Neural cell (in vitro differentiated cells): Measurements from ENCODE around the gene PDE4D. TPM values are rescaled to one million over a fixed set of nuclear protein-coding genes. Genes with fewer than 3 reads are reported as not detected.
"Not testable (repeated sequence)": the region's sequence is repeated elsewhere in the genome, so short reads cannot be mapped to it uniquely, and the experiment has no call there.

Source experiments
- H2AFZ ChIP-seq: fragments of 200-600, 300-800 bp; sonication (generic), shearing (Covaris generic); 2 replicates; pipeline ENCODE4 v1.6.0; 2014; ENCODE audit warnings: low read depth, mild to moderate bottlenecking, antibody characterized with exemption, low read length, moderate library complexity
- H3F3A ChIP-seq: fragments of 200-600 bp; shearing (Covaris generic); 2 replicates; pipeline ENCODE4 v1.6.1; 2016; ENCODE audit warnings: mild to moderate bottlenecking, moderate library complexity, mixed read lengths, antibody characterized with exemption, low read length; ENCODE audit not compliant: insufficient read depth, poor library complexity, severe bottlenecking
- H3K27ac ChIP-seq: fragments of 200-600, 300-800 bp; sonication (generic), shearing (Covaris generic); 2 replicates; pipeline ENCODE4 v1.5.1; 2014; ENCODE audit warnings: mild to moderate bottlenecking, low read length, moderate library complexity
- H3K27me3 ChIP-seq: fragments of 300-800, 200-600 bp; sonication (generic), shearing (Covaris generic); 2 replicates; pipeline ENCODE4 v1.6.0; 2014; ENCODE audit warnings: mild to moderate bottlenecking, low read depth, low read length, moderate library complexity; ENCODE audit not compliant: insufficient read depth
- H3K36me3 ChIP-seq: fragments of 300-800, 200-600 bp; sonication (generic), shearing (Covaris generic); 2 replicates; pipeline ENCODE4 v1.5.1; 2014; ENCODE audit warnings: mild to moderate bottlenecking, antibody characterized with exemption, low read length, moderate library complexity; ENCODE audit not compliant: insufficient read depth
- H3K4me2 ChIP-seq: fragments of 300-800, 200-600 bp; sonication (generic), shearing (Covaris generic); 2 replicates; pipeline ENCODE4 v1.6.0; 2014; ENCODE audit warnings: mild to moderate bottlenecking, low read length
- H3K4me3 ChIP-seq: fragments of 300-800, 200-600 bp; sonication (generic), shearing (Covaris generic); 2 replicates; pipeline ENCODE4 v1.5.1; 2014; ENCODE audit warnings: mild to moderate bottlenecking, low read length, moderate library complexity
- H3K79me2 ChIP-seq: fragments of 200-600 bp; shearing (Covaris generic); replicated peaks from 2 replicates; pipeline ENCODE4 v1.6.0; 2014; ENCODE audit warnings: mild to moderate bottlenecking, low read length, moderate library complexity; ENCODE audit not compliant: insufficient read depth
- H3K9ac ChIP-seq: fragments of 300-800, 200-600 bp; sonication (generic), shearing (Covaris generic); 2 replicates; pipeline ENCODE4 v1.6.1; 2016; ENCODE audit warnings: mild to moderate bottlenecking, low read length, mixed read lengths
- H3K9me2 ChIP-seq: fragments of 200-600 bp; shearing (Covaris generic); 2 replicates; pipeline ENCODE4 v1.6.1; 2016; ENCODE audit warnings: mild to moderate bottlenecking, low read length, mixed read lengths; ENCODE audit not compliant: insufficient read depth
- H3K9me3 ChIP-seq: fragments of 200-600, 300-800 bp; sonication (generic), shearing (Covaris generic); 2 replicates; pipeline ENCODE4 v1.6.1; 2016; ENCODE audit warnings: mild to moderate bottlenecking, mixed run types, low read length, moderate library complexity, mixed read lengths
- H4K20me1 ChIP-seq: fragments of 200-600 bp; shearing (Covaris generic); 2 replicates; pipeline ENCODE4 v1.6.1; 2016; ENCODE audit warnings: mild to moderate bottlenecking, mixed run types; ENCODE audit not compliant: insufficient read depth
- CTCF ChIP-seq: fragments of 450-650 bp; IDR thresholded peaks from 2 replicates; pipeline ENCODE4 v1.5.1; 2014; ENCODE audit warnings: antibody characterized with exemption, mild to moderate bottlenecking, moderate library complexity; ENCODE audit not compliant: poor library complexity, severe bottlenecking
- EP300 ChIP-seq: fragments of 450-650 bp; conservative IDR thresholded peaks from 2 replicates; pipeline ENCODE4 v1.6.1; 2014; ENCODE audit warnings: antibody characterized with exemption, mild to moderate bottlenecking, moderate library complexity; ENCODE audit not compliant: poor library complexity, severe bottlenecking
- EZH2 ChIP-seq: fragments of 200-600, 300-800 bp; shearing (Covaris generic), sonication (generic); IDR thresholded peaks from 2 replicates; pipeline ENCODE4 v1.6.1; 2014; ENCODE audit warnings: antibody characterized with exemption, low read length, borderline replicate concordance, mild to moderate bottlenecking; ENCODE audit not compliant: insufficient read depth, poor library complexity, severe bottlenecking
- MXI1 ChIP-seq: fragments of 450-650 bp; conservative IDR thresholded peaks from 2 replicates; pipeline ENCODE4 v1.6.1; 2014; ENCODE audit warnings: antibody characterized with exemption, mild to moderate bottlenecking; ENCODE audit not compliant: poor library complexity, severe bottlenecking
- POLR2AphosphoS5 ChIP-seq: IDR thresholded peaks from 2 replicates; pipeline ENCODE4 v1.6.1; 2012
- RAD21 ChIP-seq: fragments of 450-650 bp; conservative IDR thresholded peaks from 2 replicates; pipeline ENCODE4 v1.6.1; 2014; ENCODE audit warnings: antibody characterized with exemption, mild to moderate bottlenecking, moderate library complexity
- SMC3 ChIP-seq: fragments of 450-650 bp; conservative IDR thresholded peaks from 2 replicates; pipeline ENCODE4 v1.6.1; 2014; ENCODE audit warnings: antibody characterized with exemption, mild to moderate bottlenecking, moderate library complexity; ENCODE audit not compliant: poor library complexity
- TAF1 ChIP-seq: IDR thresholded peaks from 2 replicates; pipeline ENCODE4 v1.6.1; 2012; ENCODE audit warnings: low read depth
- polyA plus RNA-seq: library from polyadenylated mRNA; depleted of rRNA; stranded (reverse); fragments of >200 nt; gene quantifications from 2 replicates; pipeline ENCODE4 v1.2.3, GENCODE V29; 2014
- TF ChIP-seq, protein P1 (sequence below): IDR thresholded peaks from 2 replicates; pipeline ENCODE4 v1.6.1; 2012; ENCODE audit warnings: borderline replicate concordance

The PDE4D gene
- polyA plus RNA-seq, 1 donor from 2014 or later, result 42.8 TPM

- Histone ChIP-seq H3K36me3 (no peaks in the 10 kb centered on the region), H3K27ac (no peak overlapping the region), H3K9ac (no peak overlapping the region), H3K9me2 (no peaks in the 10 kb centered on the region), H3K4me3 (no peak overlapping the region), H3K9me3 (no peaks in the 10 kb centered on the region), H4K20me1 (no peaks in the 10 kb centered on the region), H3K4me2 (peak overlapping the region; percentile 3), H2AFZ (no peak overlapping the region), H3K27me3 (no peaks in the 10 kb centered on the region), H3K79me2 (no peaks in the 10 kb centered on the region), H3F3A (no peaks in the 10 kb centered on the region)
- TF ChIP-seq POLR2AphosphoS5 (no peak), RAD21 (no peak), SMC3 (no peak), TAF1 (no peak), MXI1 (no peak), EP300 (no peak), EZH2 (no peak)
- TF ChIP-seq, protein P1, sequence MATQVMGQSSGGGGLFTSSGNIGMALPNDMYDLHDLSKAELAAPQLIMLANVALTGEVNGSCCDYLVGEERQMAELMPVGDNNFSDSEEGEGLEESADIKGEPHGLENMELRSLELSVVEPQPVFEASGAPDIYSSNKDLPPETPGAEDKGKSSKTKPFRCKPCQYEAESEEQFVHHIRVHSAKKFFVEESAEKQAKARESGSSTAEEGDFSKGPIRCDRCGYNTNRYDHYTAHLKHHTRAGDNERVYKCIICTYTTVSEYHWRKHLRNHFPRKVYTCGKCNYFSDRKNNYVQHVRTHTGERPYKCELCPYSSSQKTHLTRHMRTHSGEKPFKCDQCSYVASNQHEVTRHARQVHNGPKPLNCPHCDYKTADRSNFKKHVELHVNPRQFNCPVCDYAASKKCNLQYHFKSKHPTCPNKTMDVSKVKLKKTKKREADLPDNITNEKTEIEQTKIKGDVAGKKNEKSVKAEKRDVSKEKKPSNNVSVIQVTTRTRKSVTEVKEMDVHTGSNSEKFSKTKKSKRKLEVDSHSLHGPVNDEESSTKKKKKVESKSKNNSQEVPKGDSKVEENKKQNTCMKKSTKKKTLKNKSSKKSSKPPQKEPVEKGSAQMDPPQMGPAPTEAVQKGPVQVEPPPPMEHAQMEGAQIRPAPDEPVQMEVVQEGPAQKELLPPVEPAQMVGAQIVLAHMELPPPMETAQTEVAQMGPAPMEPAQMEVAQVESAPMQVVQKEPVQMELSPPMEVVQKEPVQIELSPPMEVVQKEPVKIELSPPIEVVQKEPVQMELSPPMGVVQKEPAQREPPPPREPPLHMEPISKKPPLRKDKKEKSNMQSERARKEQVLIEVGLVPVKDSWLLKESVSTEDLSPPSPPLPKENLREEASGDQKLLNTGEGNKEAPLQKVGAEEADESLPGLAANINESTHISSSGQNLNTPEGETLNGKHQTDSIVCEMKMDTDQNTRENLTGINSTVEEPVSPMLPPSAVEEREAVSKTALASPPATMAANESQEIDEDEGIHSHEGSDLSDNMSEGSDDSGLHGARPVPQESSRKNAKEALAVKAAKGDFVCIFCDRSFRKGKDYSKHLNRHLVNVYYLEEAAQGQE, result no peak
These were observed 296.8 kb downstream of the PDE4D start for GRCh38 chr5:59596586-59597350.

GRCh38 chr5:59594118-59594517 is 299.4 kb downstream of the PDE4D start:
- not testable (repeated sequence) for H3K4me3 ChIP-seq, H2AFZ ChIP-seq, H3K36me3 ChIP-seq, H4K20me1 ChIP-seq, H3K79me2 ChIP-seq, H3K9me3 ChIP-seq, H3K9me2 ChIP-seq, H3K9ac ChIP-seq, H3F3A ChIP-seq, H3K4me2 ChIP-seq, H3K27me3 ChIP-seq, H3K27ac ChIP-seq

DNA sequence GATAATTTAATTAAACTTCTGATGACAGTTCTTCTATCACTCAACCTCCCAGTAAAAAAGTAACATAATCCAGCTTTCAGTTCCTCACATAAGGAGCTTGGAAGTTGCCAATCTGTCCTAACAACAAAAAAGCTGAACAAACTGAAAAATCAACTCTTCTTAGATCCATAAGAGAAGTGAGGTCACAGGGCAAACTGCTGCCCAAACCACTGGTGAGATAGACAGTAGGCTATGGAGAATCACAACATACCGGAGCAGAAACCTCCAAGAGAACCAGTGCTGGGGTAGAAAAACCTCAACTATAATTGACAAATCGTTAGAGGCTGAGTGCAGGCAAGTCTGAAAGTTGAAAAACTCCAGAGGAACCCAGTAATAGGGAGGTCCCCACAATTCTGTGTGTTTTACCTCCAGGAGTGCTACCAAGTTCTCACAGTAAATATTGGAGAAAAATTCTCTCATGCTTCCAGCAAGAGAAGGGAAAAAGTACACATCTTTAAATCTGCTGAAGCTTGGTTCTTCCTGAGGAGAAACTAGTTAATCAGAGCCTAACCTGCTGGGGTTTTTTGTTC is 300.0 kb downstream of the PDE4D start:
- Histone ChIP-seq H3K4me2 (no peak overlapping the region), H3K9me3 (no peaks in the 10 kb centered on the region), H2AFZ (no peak overlapping the region), H3F3A (no peaks in the 10 kb centered on the region), H3K9ac (no peak overlapping the region), H3K9me2 (no peaks in the 10 kb centered on the region), H3K27me3 (no peaks in the 10 kb centered on the region), H3K27ac (no peak overlapping the region), H3K79me2 (no peaks in the 10 kb centered on the region), H3K4me3 (no peak overlapping the region), H3K36me3 (no peaks in the 10 kb centered on the region), H4K20me1 (no peaks in the 10 kb centered on the region)
- TF ChIP-seq POLR2AphosphoS5 (no peak), TAF1 (no peak), EP300 (no peak), SMC3 (no peak), MXI1 (no peak), RAD21 (no peak), EZH2 (no peak), CTCF (no peak)
- TF ChIP-seq, protein P1, result no peak
